Coronary artery (tissue), 2 donors: Measurements from ENCODE around the gene CCDC198.

Experiments
- DNase-seq: peaks from one replicate; pipeline ENCODE4 v3.0.0-alpha.2; 2017; ENCODE audit warnings: low spot score
- H3K27ac ChIP-seq, 2 donors: fragments of 200-600 bp; sonication (generic); one replicate each; pipeline ENCODE4 v1.5.1; 2016 to 2019
- H3K4me3 ChIP-seq: fragments of 200-600 bp; sonication (generic); 2 replicates; pipeline ENCODE4 v1.5.1; 2016; ENCODE audit warnings: mild to moderate bottlenecking, moderate library complexity
- TF ChIP-seq, protein P1 (sequence below): fragments of 200-600 bp; sonication (generic); IDR thresholded peaks from one replicate; pipeline ENCODE4 v1.5.1; 2019; ENCODE audit warnings: antibody characterized with exemption

CCDC198 gene

GRCh38 chr14:57470909-57471308 lies 22.7 kb downstream of the CCDC198 start:
- DNase-seq: no peak
- H3K4me3 ChIP-seq: no peak overlapping the region
- no peak overlapping the region for H3K27ac ChIP-seq
- TF ChIP-seq, protein P1, sequence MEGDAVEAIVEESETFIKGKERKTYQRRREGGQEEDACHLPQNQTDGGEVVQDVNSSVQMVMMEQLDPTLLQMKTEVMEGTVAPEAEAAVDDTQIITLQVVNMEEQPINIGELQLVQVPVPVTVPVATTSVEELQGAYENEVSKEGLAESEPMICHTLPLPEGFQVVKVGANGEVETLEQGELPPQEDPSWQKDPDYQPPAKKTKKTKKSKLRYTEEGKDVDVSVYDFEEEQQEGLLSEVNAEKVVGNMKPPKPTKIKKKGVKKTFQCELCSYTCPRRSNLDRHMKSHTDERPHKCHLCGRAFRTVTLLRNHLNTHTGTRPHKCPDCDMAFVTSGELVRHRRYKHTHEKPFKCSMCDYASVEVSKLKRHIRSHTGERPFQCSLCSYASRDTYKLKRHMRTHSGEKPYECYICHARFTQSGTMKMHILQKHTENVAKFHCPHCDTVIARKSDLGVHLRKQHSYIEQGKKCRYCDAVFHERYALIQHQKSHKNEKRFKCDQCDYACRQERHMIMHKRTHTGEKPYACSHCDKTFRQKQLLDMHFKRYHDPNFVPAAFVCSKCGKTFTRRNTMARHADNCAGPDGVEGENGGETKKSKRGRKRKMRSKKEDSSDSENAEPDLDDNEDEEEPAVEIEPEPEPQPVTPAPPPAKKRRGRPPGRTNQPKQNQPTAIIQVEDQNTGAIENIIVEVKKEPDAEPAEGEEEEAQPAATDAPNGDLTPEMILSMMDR: no peak

GRCh38 chr14:57464008-57464730 lies 29.5 kb downstream of the CCDC198 start:
- Histone ChIP-seq H3K27ac (no peak overlapping the region), H3K4me3 (no peak overlapping the region)
- no peak for DNase-seq
- TF ChIP-seq, protein P1: no peak

- TF ChIP-seq, protein P1: no peak
- no peak for DNase-seq
- H3K27ac ChIP-seq: no peak overlapping the region
- H3K4me3 ChIP-seq: no peak overlapping the region
Observed at GRCh38 chr14:57462551-57462950, 31.1 kb downstream of the CCDC198 start.

- no peak for DNase-seq
- TF ChIP-seq, protein P1: no peak
- H3K27ac ChIP-seq: no peak overlapping the region
- no peak overlapping the region for H3K4me3 ChIP-seq
Observed at GRCh38 chr14:57461777-57462320, 31.8 kb downstream of the CCDC198 start.

GRCh38 chr14:57435923-57436322 lies 57.7 kb downstream of the CCDC198 start:
- no peak overlapping the region for H3K27ac ChIP-seq
- DNase-seq: no peak
- TF ChIP-seq, protein P1: no peak
- H3K4me3 ChIP-seq: no peak overlapping the region

- no peak overlapping the region for H3K27ac ChIP-seq
- no peak for DNase-seq
- no peak overlapping the region for H3K4me3 ChIP-seq
- TF ChIP-seq, protein P1: no peak
Observed at GRCh38 chr14:57420986-57421385, 72.7 kb downstream of the CCDC198 start.

DNA sequence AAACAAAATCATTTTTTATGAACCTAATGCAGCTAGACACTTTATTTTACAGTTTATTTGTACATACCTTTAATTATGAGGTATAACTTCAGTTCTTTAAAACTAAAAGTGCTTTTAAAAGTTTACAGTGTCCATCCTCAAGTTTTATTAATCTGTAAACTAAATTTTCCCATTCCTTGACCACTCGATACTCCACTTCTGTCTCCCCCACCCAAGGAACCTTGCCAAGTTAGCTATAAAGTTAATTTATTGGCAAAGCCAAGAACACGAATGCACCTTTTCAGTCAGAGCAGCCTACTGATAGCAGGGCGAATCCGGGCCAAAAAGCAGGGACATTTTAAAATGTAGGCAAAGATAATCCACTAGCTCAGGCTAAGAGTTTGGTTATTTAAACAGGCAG lies 73.6 kb downstream of the CCDC198 start:
- Histone ChIP-seq H3K27ac (no peak overlapping the region), H3K4me3 (no peak overlapping the region)
- no peak for DNase-seq
- TF ChIP-seq, protein P1: no peak
